ENCODE measurements around the gene ADSL.

DNA sequence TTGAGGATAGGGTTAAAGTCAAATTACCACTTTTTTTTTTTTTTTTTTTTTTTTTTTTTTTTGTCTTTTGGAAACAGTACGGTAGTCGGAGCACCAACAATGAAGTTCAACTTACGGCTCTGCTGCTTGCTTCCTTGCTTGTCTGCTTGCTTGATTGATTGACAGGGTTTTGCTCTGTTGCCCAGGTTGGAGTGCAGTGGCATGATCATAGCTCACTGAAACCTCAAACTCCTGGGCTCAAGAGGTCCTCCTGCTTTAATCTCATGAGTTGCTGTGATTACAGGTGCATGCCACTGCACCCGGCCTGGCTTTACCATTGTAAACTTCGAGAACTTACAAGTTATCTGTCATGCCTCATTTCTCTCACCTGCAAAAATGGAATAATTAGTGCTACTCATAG lies 29.8 kb downstream of the ADSL start:
- TF ChIP-seq, protein P1, sequence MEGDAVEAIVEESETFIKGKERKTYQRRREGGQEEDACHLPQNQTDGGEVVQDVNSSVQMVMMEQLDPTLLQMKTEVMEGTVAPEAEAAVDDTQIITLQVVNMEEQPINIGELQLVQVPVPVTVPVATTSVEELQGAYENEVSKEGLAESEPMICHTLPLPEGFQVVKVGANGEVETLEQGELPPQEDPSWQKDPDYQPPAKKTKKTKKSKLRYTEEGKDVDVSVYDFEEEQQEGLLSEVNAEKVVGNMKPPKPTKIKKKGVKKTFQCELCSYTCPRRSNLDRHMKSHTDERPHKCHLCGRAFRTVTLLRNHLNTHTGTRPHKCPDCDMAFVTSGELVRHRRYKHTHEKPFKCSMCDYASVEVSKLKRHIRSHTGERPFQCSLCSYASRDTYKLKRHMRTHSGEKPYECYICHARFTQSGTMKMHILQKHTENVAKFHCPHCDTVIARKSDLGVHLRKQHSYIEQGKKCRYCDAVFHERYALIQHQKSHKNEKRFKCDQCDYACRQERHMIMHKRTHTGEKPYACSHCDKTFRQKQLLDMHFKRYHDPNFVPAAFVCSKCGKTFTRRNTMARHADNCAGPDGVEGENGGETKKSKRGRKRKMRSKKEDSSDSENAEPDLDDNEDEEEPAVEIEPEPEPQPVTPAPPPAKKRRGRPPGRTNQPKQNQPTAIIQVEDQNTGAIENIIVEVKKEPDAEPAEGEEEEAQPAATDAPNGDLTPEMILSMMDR (IDR thresholded peaks at IDR 0.05): no peak
- TF ChIP-seq EP300 (IDR thresholded peaks at IDR 0.05): no peak

All from suprapubic skin (tissue), 3 donors.